Endometrial microvascular endothelial cells (primary cell): ENCODE results near the gene KDELR1. TPM values are rescaled to one million over a fixed set of nuclear protein-coding genes. Genes with fewer than 3 reads are reported as not detected.

Experiments
- in situ Hi-C: cut with HindIII; loops from 2 replicates; pipeline ENCODE4 v1.10.0; 2017; ENCODE audit warnings: low sequenced_read_pairs, low pct_unique_long_range_greater_than_20kb; ENCODE audit errors: inconsistent ontology term
- total RNA-seq: library from RNA; depleted of rRNA; stranded (reverse); fragments of >200 nt; gene quantifications from one replicate; pipeline ENCODE4 v1.2.3, GENCODE V29; 2015; ENCODE audit errors: inconsistent ontology term

Gene KDELR1
- total RNA-seq, 1 donor from 2014 or later, result 151 TPM

- in situ Hi-C loops, result no loop called here
Observed at GRCh38 chr19:48351341-48351752, 40.0 kb downstream of the KDELR1 start.

- in situ Hi-C loops, result no loop called here
Observed at GRCh38 chr19:48350856-48351255, 40.5 kb downstream of the KDELR1 start.

GRCh38 chr19:48348737-48349136 lies 42.6 kb downstream of the KDELR1 start:
- in situ Hi-C loops, result no loop called here

- in situ Hi-C loops, result no loop called here
Observed at GRCh38 chr19:48348045-48348444, 43.3 kb downstream of the KDELR1 start.

- in situ Hi-C loops, result no loop called here
Observed at GRCh38 chr19:48346191-48346590, 45.2 kb downstream of the KDELR1 start.

GRCh38 chr19:48344892-48345291 lies 46.5 kb downstream of the KDELR1 start:
- in situ Hi-C loops, result no loop called here

GRCh38 chr19:48342841-48343540 lies 48.4 kb downstream of the KDELR1 start:
- in situ Hi-C loops, result no loop called here

- in situ Hi-C loops, result no loop called here
Observed at GRCh38 chr19:48342414-48342738, 49.0 kb downstream of the KDELR1 start.

GRCh38 chr19:48341515-48342413 lies 49.6 kb downstream of the KDELR1 start:
- in situ Hi-C loops, result no loop called here

GRCh38 chr19:48340995-48341394 lies 50.4 kb downstream of the KDELR1 start:
- in situ Hi-C loops, result no loop called here

- in situ Hi-C loops, result no loop called here
Observed at GRCh38 chr19:48338802-48339503, 52.4 kb downstream of the KDELR1 start.

- in situ Hi-C loops, result no loop called here
Observed at GRCh38 chr19:48338253-48338755, 53.0 kb downstream of the KDELR1 start.

- in situ Hi-C loops, result no loop called here
Observed at GRCh38 chr19:48333467-48334384, 57.6 kb downstream of the KDELR1 start.

GRCh38 chr19:48332662-48333466 lies 58.5 kb downstream of the KDELR1 start:
- in situ Hi-C loops, result no loop called here
